HUES48 (cell line): ENCODE measurements around the gene DPEP2NB.

Experiments used
- H3K27ac ChIP-seq: one replicate; pipeline ENCODE4 v1.7.0; 2013; ENCODE audit warnings: low read depth, low read length, inconsistent platforms
- H3K27me3 ChIP-seq: 2 replicates; pipeline ENCODE4 v1.6.1; 2013; ENCODE audit warnings: mild to moderate bottlenecking, low read length; ENCODE audit not compliant: control insufficient read depth, insufficient read depth
- H3K36me3 ChIP-seq: 2 replicates; pipeline ENCODE4 v1.6.1; 2013; ENCODE audit warnings: low read length; ENCODE audit not compliant: control insufficient read depth, insufficient read depth
- H3K4me1 ChIP-seq: 2 replicates; pipeline ENCODE4 v1.6.1; 2013; ENCODE audit warnings: mild to moderate bottlenecking, low read length; ENCODE audit not compliant: control insufficient read depth, insufficient read depth
- H3K4me3 ChIP-seq: 2 replicates; pipeline ENCODE4 v1.5.1; 2013; ENCODE audit warnings: mild to moderate bottlenecking, low read depth, low read length
- H3K9ac ChIP-seq: 2 replicates; pipeline ENCODE4 v1.6.1; 2013; ENCODE audit warnings: mild to moderate bottlenecking, low read depth, low read length, moderate library complexity
- H3K9me3 ChIP-seq: 2 replicates; pipeline ENCODE4 v1.6.1; 2013; ENCODE audit warnings: low read length; ENCODE audit not compliant: control insufficient read depth, insufficient read depth

The DPEP2NB gene

GRCh38 chr16:67967958-67968399, 47.7 kb downstream of the DPEP2NB start:
- Histone ChIP-seq H3K9ac (peak overlapping the region; percentile 39), H3K9me3 (no peaks in the 10 kb centered on the region), H3K36me3 (peaks cover 7% of the 10 kb centered on the region), H3K4me3 (peak overlapping the region; percentile 76), H3K4me1 (peaks cover 19% of the 10 kb centered on the region), H3K27me3 (no peaks in the 10 kb centered on the region), H3K27ac (peak overlapping the region; percentile 64)

DNA sequence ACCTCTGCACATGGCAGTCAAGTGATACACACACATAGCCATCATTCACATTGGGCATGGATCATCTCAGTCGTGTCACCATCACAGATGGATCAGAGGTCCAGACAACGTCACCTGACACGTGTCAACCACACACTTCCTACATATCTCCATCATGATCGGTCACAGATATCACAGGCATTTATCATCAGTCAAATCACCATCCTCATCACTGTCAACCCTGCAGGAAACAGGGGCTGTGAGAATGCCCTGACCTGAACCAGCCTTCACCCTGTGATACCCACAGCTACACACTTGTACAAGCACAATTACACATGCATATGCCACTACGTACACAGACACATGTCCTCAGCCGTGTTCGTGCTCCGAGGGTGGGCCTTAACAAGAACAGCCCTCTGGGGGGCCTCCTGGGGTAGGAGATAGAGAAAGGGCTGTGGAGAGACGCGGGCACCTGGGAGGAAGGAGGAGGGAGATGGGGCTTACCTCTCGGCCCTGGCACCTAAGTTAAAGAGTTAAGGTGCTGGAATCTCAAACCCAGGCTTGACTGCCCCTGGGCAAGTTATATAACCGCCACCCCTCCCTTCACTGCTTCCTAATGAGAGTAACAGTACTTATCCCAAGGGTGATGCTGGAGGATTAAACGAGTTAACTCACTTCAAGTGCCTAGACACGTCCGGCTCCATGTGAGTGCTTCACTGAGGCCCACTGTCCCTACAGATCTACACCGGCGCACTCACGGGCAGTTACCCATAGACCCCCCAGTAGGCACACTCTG, 48.3 kb downstream of the DPEP2NB start:
- Histone ChIP-seq H3K4me3 (peak overlapping the region; percentile 76), H3K36me3 (peaks cover 12% of the 10 kb centered on the region), H3K27me3 (no peaks in the 10 kb centered on the region), H3K4me1 (peaks cover 19% of the 10 kb centered on the region), H3K9ac (peak overlapping the region; percentile 39), H3K27ac (peak overlapping the region; percentile 64), H3K9me3 (no peaks in the 10 kb centered on the region)

DNA sequence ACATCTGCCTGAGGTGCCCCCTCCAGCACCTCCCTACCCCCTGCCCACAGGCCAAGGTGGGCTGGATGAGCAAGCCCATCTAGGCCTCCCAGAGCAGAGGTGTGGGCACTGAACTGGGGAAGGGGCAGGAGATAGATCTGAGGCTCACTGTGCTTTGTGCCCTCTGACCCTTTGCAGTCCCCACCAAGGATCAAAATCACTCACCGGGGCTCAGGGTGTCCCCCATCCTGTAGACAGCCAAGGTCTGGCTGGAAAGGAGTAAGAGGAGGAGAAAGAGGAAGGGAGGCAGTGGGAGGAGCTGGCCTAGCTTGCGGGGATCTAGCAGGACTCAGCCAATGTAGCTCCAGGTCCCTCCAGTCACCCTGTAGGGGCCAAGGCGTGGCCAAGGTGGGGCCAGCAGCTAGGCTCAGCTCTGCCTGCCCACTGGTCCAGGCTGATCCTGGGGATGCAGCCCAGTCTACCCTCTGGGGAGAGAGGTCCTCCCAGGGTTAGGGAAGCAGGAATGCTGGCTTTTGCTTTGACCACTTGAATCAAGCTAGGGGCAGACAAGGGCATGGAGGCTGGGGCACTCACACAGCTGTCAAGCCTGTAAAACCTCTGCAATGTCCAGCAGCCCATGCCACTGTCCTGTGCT, 49.0 kb downstream of the DPEP2NB start:
- Histone ChIP-seq H3K27me3 (no peaks in the 10 kb centered on the region), H3K9me3 (no peaks in the 10 kb centered on the region), H3K36me3 (peaks cover 19% of the 10 kb centered on the region), H3K4me1 (peaks cover 19% of the 10 kb centered on the region), H3K4me3 (peak overlapping the region; percentile 76; the same call in 1 of the 2 replicates), H3K27ac (no peak overlapping the region), H3K9ac (peak overlapping the region; percentile 27; the same call in 1 of the 2 replicates)

- Histone ChIP-seq H3K36me3 (peaks cover 26% of the 10 kb centered on the region), H3K27me3 (no peaks in the 10 kb centered on the region), H3K4me1 (peaks cover 19% of the 10 kb centered on the region), H3K9ac (peak overlapping the region; percentile 27; the same call in 1 of the 2 replicates), H3K4me3 (peak overlapping the region; percentile 19; the same call in 1 of the 2 replicates), H3K9me3 (no peaks in the 10 kb centered on the region), H3K27ac (no peak overlapping the region)
These were observed 49.8 kb downstream of the DPEP2NB start for GRCh38 chr16:67965668-67966548.

DNA sequence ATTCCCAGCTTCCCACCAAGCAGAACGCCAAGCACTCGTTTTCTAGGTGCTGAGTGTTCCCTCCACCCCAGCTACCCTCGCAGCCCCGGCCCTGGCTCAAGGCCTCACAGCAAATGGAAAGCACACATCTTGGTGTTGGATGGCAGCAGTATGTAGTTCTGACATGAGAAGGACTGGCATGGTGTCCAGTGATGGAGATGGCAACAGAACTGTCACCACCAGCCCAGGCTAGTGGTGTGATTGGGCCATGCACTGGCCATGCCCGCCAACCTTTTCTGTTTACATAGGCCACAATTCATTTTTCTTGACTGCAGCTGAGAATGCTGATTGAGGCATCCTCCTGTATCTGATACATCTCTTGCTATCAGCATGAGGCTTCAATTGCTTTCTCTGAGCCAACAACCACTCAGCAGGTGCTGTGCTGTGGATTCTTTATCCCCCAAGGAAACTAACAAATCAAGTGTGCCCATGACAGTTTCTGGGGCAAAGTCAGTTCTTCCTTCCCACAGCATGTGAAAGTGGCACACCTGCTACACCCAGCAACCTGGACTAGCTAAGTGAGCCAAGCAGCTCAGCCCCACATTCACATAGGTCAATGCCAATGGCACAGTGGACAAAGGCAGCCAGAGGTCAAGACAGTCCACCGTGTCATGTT, 51.1 kb downstream of the DPEP2NB start:
- H3K36me3 ChIP-seq: peaks cover 40% of the 10 kb centered on the region
- H3K9me3 ChIP-seq: no peaks in the 10 kb centered on the region
- H3K27me3 ChIP-seq: no peaks in the 10 kb centered on the region
- H3K4me1 ChIP-seq: peaks cover 19% of the 10 kb centered on the region
- no peak overlapping the region for H3K9ac ChIP-seq
- H3K27ac ChIP-seq: no peak overlapping the region
- H3K4me3 ChIP-seq: no peak overlapping the region

DNA sequence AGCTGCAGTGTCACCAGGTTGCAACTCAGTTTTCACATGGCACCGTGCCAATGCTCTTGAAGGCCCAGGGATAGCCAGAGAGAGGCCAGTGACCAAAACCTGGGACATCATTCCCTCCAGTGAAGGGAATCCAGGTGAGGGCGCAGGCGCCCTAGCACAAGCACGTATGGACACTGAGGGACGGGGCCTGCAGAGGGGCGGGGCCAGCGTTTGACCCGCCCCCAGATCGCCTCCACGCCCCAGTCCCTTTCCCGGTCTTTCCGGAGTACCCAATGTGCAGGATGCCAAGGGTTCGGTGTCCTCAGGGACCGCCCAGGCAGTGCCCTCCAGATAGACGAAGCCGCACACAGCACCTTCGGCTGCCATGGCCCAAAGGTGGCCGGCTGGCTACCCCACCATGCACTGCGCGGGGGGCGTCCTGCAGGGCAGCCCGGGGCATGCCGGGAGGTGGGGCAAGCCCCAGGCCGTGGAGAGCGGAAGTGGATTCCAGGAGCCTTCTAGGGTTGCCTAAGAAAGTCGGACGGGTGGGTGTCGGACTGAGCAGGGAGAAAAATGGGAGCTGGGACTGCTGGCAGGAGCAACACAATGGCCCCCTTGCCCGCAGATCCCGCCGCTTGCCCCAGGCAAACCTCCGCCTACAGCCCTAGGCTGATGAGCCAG, 51.9 kb downstream of the DPEP2NB start:
- Histone ChIP-seq H3K36me3 (peaks cover 47% of the 10 kb centered on the region), H3K4me1 (peaks cover 14% of the 10 kb centered on the region), H3K9ac (no peak overlapping the region; the same call in 1 of the 2 replicates), H3K9me3 (no peaks in the 10 kb centered on the region), H3K27ac (no peak overlapping the region), H3K27me3 (no peaks in the 10 kb centered on the region), H3K4me3 (peak overlapping the region; percentile 44; the same call in 1 of the 2 replicates)
